GM20431 (cell line): ENCODE data around the gene DYNC2I2.
"Not testable (repeated sequence)": the region's sequence is repeated elsewhere in the genome, so short reads cannot be mapped to it uniquely, and the experiment has no call there.

Source experiments
- in situ Hi-C: fragments of 300-500 bp; cut with MseI, MboI; formaldehyde crosslinking; loops from one replicate; pipeline ENCODE4 v1.15.0; 2020; ENCODE audit warnings: low sequenced_read_pairs; ENCODE audit not compliant: unreplicated experiment

DYNC2I2 gene

GRCh38 chr9:128687453-128687852 lies 30.8 kb upstream of the DYNC2I2 start:
- in situ Hi-C loops = no loop called here

- in situ Hi-C loops = no loop called here
These were observed 29.2 kb upstream of the DYNC2I2 start for GRCh38 chr9:128685636-128686489.

GRCh38 chr9:128684325-128685199 lies 27.9 kb upstream of the DYNC2I2 start:
- in situ Hi-C loops = no loop called here

GRCh38 chr9:128684065-128684324 lies 27.3 kb upstream of the DYNC2I2 start:
- in situ Hi-C loops = no loop called here

GRCh38 chr9:128683340-128684064 lies 26.9 kb upstream of the DYNC2I2 start:
- in situ Hi-C loops = no loop called here

- in situ Hi-C loops = no loop called here
These were observed 21.1 kb upstream of the DYNC2I2 start for GRCh38 chr9:128677794-128678193.

- in situ Hi-C loops = no loop called here
These were observed 18.7 kb upstream of the DYNC2I2 start for GRCh38 chr9:128675382-128675781.

- in situ Hi-C loops = no loop called here
These were observed 13.1 kb upstream of the DYNC2I2 start for GRCh38 chr9:128669786-128670185.

GRCh38 chr9:128666481-128666941 lies 9.9 kb upstream of the DYNC2I2 start:
- in situ Hi-C loops = not testable (repeated sequence)

GRCh38 chr9:128657796-128658195 lies 1.1 kb upstream of the DYNC2I2 start:
- in situ Hi-C loops = no loop called here

GRCh38 chr9:128657344-128657704 lies 677 bp upstream of the DYNC2I2 start:
- in situ Hi-C loops = no loop called here

- in situ Hi-C loops = no loop called here
These were observed 2.2 kb downstream of the DYNC2I2 start for GRCh38 chr9:128654481-128654880.

GRCh38 chr9:128653908-128654307 lies 2.7 kb downstream of the DYNC2I2 start:
- in situ Hi-C loops = no loop called here

GRCh38 chr9:128651798-128652197 lies 4.8 kb downstream of the DYNC2I2 start:
- in situ Hi-C loops = no loop called here

GRCh38 chr9:128648206-128648605 lies 8.4 kb downstream of the DYNC2I2 start:
- in situ Hi-C loops = not testable (repeated sequence)

GRCh38 chr9:128643519-128644300 lies 12.9 kb downstream of the DYNC2I2 start:
- in situ Hi-C loops = no loop called here

GRCh38 chr9:128642675-128643245 lies 13.9 kb downstream of the DYNC2I2 start:
- in situ Hi-C loops = no loop called here

GRCh38 chr9:128640603-128641002 lies 16.0 kb downstream of the DYNC2I2 start:
- in situ Hi-C loops = no loop called here

- in situ Hi-C loops = no loop called here
These were observed 18.1 kb downstream of the DYNC2I2 start for GRCh38 chr9:128638580-128638979.

GRCh38 chr9:128637656-128638055 lies 19.0 kb downstream of the DYNC2I2 start:
- in situ Hi-C loops = no loop called here
